HG02763 (cell line): ENCODE data around the gene SAMD4B.
"Not testable (repeated sequence)": the region's sequence is repeated elsewhere in the genome, so short reads cannot be mapped to it uniquely, and the experiment has no call there.

Experiments used
- ATAC-seq: cut with Tn5 transposase; IDR thresholded peaks from one replicate; pipeline ENCODE4 v1.9.1; 2021; ENCODE audit warnings: mild to moderate bottlenecking, moderate library complexity; ENCODE audit not compliant: unreplicated experiment

SAMD4B gene

GRCh38 chr19:39362682-39363657, 20.7 kb downstream of the SAMD4B start:
- ATAC-seq = no peak

GRCh38 chr19:39363901-39364457, 21.8 kb downstream of the SAMD4B start:
- no peak for ATAC-seq

GRCh38 chr19:39365531-39365930, 23.3 kb downstream of the SAMD4B start:
- no peak for ATAC-seq

GRCh38 chr19:39369200-39369599, 27.0 kb downstream of the SAMD4B start:
- no peak for ATAC-seq

GRCh38 chr19:39370735-39371134, 28.5 kb downstream of the SAMD4B start:
- no peak for ATAC-seq

GRCh38 chr19:39372047-39372802, 30.0 kb downstream of the SAMD4B start:
- ATAC-seq = no peak

- no peak for ATAC-seq
Observed at GRCh38 chr19:39372941-39373340, 30.7 kb downstream of the SAMD4B start.

GRCh38 chr19:39375929-39376328, 33.7 kb downstream of the SAMD4B start:
- ATAC-seq = no peak

- no peak for ATAC-seq
Observed at GRCh38 chr19:39377373-39378362, 35.4 kb downstream of the SAMD4B start.

GRCh38 chr19:39379366-39379765, 37.1 kb downstream of the SAMD4B start:
- not testable (repeated sequence) for ATAC-seq

- no peak for ATAC-seq
Observed at GRCh38 chr19:39379865-39380396, 37.7 kb downstream of the SAMD4B start.

- ATAC-seq = no peak
Observed at GRCh38 chr19:39380521-39381502, 38.6 kb downstream of the SAMD4B start.

- no peak for ATAC-seq
Observed at GRCh38 chr19:39381910-39382611, 39.8 kb downstream of the SAMD4B start.

GRCh38 chr19:39382991-39383828, 41.0 kb downstream of the SAMD4B start:
- no peak for ATAC-seq

- no peak for ATAC-seq
Observed at GRCh38 chr19:39384839-39385568, 42.8 kb downstream of the SAMD4B start.

- ATAC-seq = no peak
Observed at GRCh38 chr19:39385629-39386411, 43.6 kb downstream of the SAMD4B start.
